ENCODE data around the gene RAPGEF3. TPM values are rescaled to one million over a fixed set of nuclear protein-coding genes. Genes with fewer than 3 reads are reported as not detected.

RAPGEF3 gene
- total RNA-seq, 2 donors from 2014 or later = 11.4 to 19.6 TPM

GRCh38 chr12:47801170-47801903 is 42.7 kb upstream of the RAPGEF3 start:
- TF ChIP-seq, protein P1, sequence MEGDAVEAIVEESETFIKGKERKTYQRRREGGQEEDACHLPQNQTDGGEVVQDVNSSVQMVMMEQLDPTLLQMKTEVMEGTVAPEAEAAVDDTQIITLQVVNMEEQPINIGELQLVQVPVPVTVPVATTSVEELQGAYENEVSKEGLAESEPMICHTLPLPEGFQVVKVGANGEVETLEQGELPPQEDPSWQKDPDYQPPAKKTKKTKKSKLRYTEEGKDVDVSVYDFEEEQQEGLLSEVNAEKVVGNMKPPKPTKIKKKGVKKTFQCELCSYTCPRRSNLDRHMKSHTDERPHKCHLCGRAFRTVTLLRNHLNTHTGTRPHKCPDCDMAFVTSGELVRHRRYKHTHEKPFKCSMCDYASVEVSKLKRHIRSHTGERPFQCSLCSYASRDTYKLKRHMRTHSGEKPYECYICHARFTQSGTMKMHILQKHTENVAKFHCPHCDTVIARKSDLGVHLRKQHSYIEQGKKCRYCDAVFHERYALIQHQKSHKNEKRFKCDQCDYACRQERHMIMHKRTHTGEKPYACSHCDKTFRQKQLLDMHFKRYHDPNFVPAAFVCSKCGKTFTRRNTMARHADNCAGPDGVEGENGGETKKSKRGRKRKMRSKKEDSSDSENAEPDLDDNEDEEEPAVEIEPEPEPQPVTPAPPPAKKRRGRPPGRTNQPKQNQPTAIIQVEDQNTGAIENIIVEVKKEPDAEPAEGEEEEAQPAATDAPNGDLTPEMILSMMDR (conservative IDR thresholded peaks at IDR 0.05) = no peak
- Histone ChIP-seq H3K9ac (ENCODE audit: extremely low read depth, low read length, poor library complexity, severe bottlenecking) (no peak overlapping the region), H3K27ac (ENCODE audit: low read depth, low read length) (no peak overlapping the region), H3K4me3 (ENCODE audit: low read length) (no peak overlapping the region), H3K36me3 (ENCODE audit: control insufficient read depth, insufficient read depth, low read length) (peaks cover 78% of the 10 kb centered on the region), H3K9me3 (ENCODE audit: control insufficient read depth, low read length) (no peaks in the 10 kb centered on the region), H3K27me3 (ENCODE audit: control insufficient read depth, insufficient read depth, low read length, poor library complexity, severe bottlenecking) (no peaks in the 10 kb centered on the region), H3K4me1 (ENCODE audit: control insufficient read depth, insufficient read depth, low read length) (peaks cover 3% of the 10 kb centered on the region)
- H3K36me3 Mint-ChIP-seq (ENCODE audit: low read depth) = peaks cover 39% of the 10 kb centered on the region
- WGBS, 2 experiments (ENCODE audit: insufficient coverage in 1 of 2, insufficient read length in 1 of 2) = 94 to 98% methylated on average over 5 of the region's 7 CpGs
- no peak for DNase-seq
- no peaks in the 10 kb centered on the region for H3K27me3 Mint-ChIP-seq (ENCODE audit: insufficient read depth)
- no peaks in the 10 kb centered on the region for H3K9me3 Mint-ChIP-seq
- peak overlapping the region; percentile 13 for H3K27ac Mint-ChIP-seq
- no peak overlapping the region for H3K4me3 Mint-ChIP-seq
- H3K4me1 Mint-ChIP-seq = peaks cover 27% of the 10 kb centered on the region

DNA sequence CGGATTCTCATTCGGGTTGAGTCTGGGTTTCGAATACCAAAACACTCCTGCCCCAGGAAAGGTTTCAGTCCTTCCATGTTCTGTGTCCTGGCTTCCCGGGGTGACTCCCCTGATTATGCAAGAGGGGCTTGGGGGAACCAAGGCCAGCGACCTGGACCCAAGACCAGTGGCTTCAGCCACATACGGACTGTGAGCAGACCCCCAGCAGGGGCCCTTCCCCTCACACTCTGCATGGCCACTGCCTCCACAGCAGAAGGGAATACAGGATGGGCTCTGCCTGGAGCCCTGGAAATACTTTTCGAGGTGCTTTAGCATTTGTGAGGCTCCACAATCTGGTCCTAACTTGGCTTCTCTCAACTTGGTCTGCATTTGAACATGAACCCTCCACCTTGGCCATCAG is 41.9 kb upstream of the RAPGEF3 start:
- Mint-ChIP-seq H3K9me3 (no peaks in the 10 kb centered on the region), H3K36me3 (ENCODE audit: low read depth) (peaks cover 37% of the 10 kb centered on the region), H3K4me1 (peaks cover 19% of the 10 kb centered on the region), H3K4me3 (no peak overlapping the region), H3K27me3 (ENCODE audit: insufficient read depth) (no peaks in the 10 kb centered on the region), H3K27ac (peak overlapping the region; percentile 13)
- no peak for DNase-seq
- H3K4me3 ChIP-seq (ENCODE audit: low read length) = no peak overlapping the region
- H3K4me1 ChIP-seq (ENCODE audit: control insufficient read depth, insufficient read depth, low read length) = no peaks in the 10 kb centered on the region
- H3K9me3 ChIP-seq (ENCODE audit: control insufficient read depth, low read length) = no peaks in the 10 kb centered on the region
- H3K9ac ChIP-seq (ENCODE audit: extremely low read depth, low read length, poor library complexity, severe bottlenecking) = no peak overlapping the region
- H3K36me3 ChIP-seq (ENCODE audit: control insufficient read depth, insufficient read depth, low read length) = peaks cover 73% of the 10 kb centered on the region
- H3K27me3 ChIP-seq (ENCODE audit: control insufficient read depth, insufficient read depth, low read length, poor library complexity, severe bottlenecking) = no peaks in the 10 kb centered on the region
- H3K27ac ChIP-seq (ENCODE audit: low read depth, low read length) = no peak overlapping the region
- TF ChIP-seq, protein P1 (conservative IDR thresholded peaks at IDR 0.05) = no peak
- WGBS, 2 experiments (ENCODE audit: insufficient coverage in 1 of 2, insufficient read length in 1 of 2) = 83 to 89% methylated on average over 5 to 7 of the region's 7 CpGs

GRCh38 chr12:47799357-47799955 is 40.8 kb upstream of the RAPGEF3 start:
- H3K27ac Mint-ChIP-seq = no peak overlapping the region
- no peaks in the 10 kb centered on the region for H3K4me1 ChIP-seq (ENCODE audit: control insufficient read depth, insufficient read depth, low read length)
- H3K4me3 Mint-ChIP-seq = no peak overlapping the region
- no peak for DNase-seq
- H3K27me3 ChIP-seq (ENCODE audit: control insufficient read depth, insufficient read depth, low read length, poor library complexity, severe bottlenecking) = no peaks in the 10 kb centered on the region
- peaks cover 16% of the 10 kb centered on the region for H3K4me1 Mint-ChIP-seq
- TF ChIP-seq, protein P1 (conservative IDR thresholded peaks at IDR 0.05) = no peak
- peak overlapping the region; percentile 22 for H3K27ac ChIP-seq (ENCODE audit: low read depth, low read length)
- no peaks in the 10 kb centered on the region for H3K9me3 Mint-ChIP-seq
- peaks cover 71% of the 10 kb centered on the region for H3K36me3 ChIP-seq (ENCODE audit: control insufficient read depth, insufficient read depth, low read length)
- H3K9me3 ChIP-seq (ENCODE audit: control insufficient read depth, low read length) = no peaks in the 10 kb centered on the region
- WGBS, 2 experiments (ENCODE audit: insufficient coverage in 1 of 2, insufficient read length in 1 of 2) = 90 to 94% methylated on average over 5 to 7 of the region's 7 CpGs
- peaks cover 35% of the 10 kb centered on the region for H3K36me3 Mint-ChIP-seq (ENCODE audit: low read depth)
- no peak overlapping the region for H3K4me3 ChIP-seq (ENCODE audit: low read length)
- H3K27me3 Mint-ChIP-seq (ENCODE audit: insufficient read depth) = no peaks in the 10 kb centered on the region
- H3K9ac ChIP-seq (ENCODE audit: extremely low read depth, low read length, poor library complexity, severe bottlenecking) = no peak overlapping the region

Measured in endodermal cell (in vitro differentiated cells).